Astrocyte (in vitro differentiated cells and primary cell): ENCODE data around the gene DNAJC12.

ENCODE experiments used
- CTCF ChIP-seq: IDR thresholded peaks from 2 replicates; pipeline ENCODE4 v1.5.1; 2011; ENCODE audit warnings: low read depth, mild to moderate bottlenecking, inconsistent platforms, low read length, moderate library complexity; ENCODE audit not compliant: insufficient read depth
- EZH2 ChIP-seq: IDR thresholded peaks from 2 replicates; pipeline ENCODE4 v1.6.1; 2012; ENCODE audit warnings: mild to moderate bottlenecking, low read length, inconsistent platforms; ENCODE audit not compliant: insufficient read depth

GRCh38 chr10:67772894-67773511 lies 65.0 kb downstream of the DNAJC12 start:
- TF ChIP-seq CTCF (no peak), EZH2 (no peak)
